MM.1S (cell line): ENCODE results near the gene IRS2.

Experiments used
- DNase-seq: peaks from one replicate; pipeline ENCODE4 v3.0.0-alpha.2; 2015
- H2AFZ ChIP-seq: fragments of 300-600 bp; sonication (generic); 2 replicates; pipeline ENCODE4 v1.6.0; 2016; ENCODE audit warnings: antibody characterized with exemption, low read length
- H3F3A ChIP-seq: fragments of 300-600 bp; sonication (generic); 2 replicates; pipeline ENCODE4 v1.6.1; 2016; ENCODE audit warnings: mild to moderate bottlenecking, antibody characterized with exemption, low read length, moderate library complexity, mixed read lengths; ENCODE audit not compliant: insufficient read depth
- H3K27ac ChIP-seq: fragments of 300-600 bp; sonication (generic); 2 replicates; pipeline ENCODE4 v1.5.1; 2016; ENCODE audit warnings: mild to moderate bottlenecking, low read length
- H3K27me3 ChIP-seq: fragments of 300-600 bp; sonication (generic); replicated peaks from 2 replicates; pipeline ENCODE4 v1.6.0; 2016; ENCODE audit warnings: low read length; ENCODE audit not compliant: insufficient read depth
- H3K36me3 ChIP-seq: fragments of 300-600 bp; sonication (generic); replicated peaks from 2 replicates; pipeline ENCODE4 v1.6.1; 2016; ENCODE audit warnings: mild to moderate bottlenecking, low read length, mixed read lengths; ENCODE audit not compliant: insufficient read depth
- H3K4me1 ChIP-seq: fragments of 300-600 bp; sonication (generic); 2 replicates; pipeline ENCODE4 v1.6.1; 2016; ENCODE audit warnings: low read length, mixed read lengths
- H3K4me2 ChIP-seq: fragments of 300-600 bp; sonication (generic); 2 replicates; pipeline ENCODE4 v1.6.0; 2016; ENCODE audit warnings: low read depth, low read length
- H3K4me3 ChIP-seq: fragments of 300-600 bp; sonication (generic); 2 replicates; pipeline ENCODE4 v1.5.1; 2016; ENCODE audit warnings: low read length, mixed read lengths
- H3K79me2 ChIP-seq: fragments of 300-600 bp; sonication (generic); 2 replicates; pipeline ENCODE4 v1.6.1; 2016; ENCODE audit warnings: mixed run types, low read length, mixed read lengths
- H3K9ac ChIP-seq: fragments of 300-600 bp; sonication (generic); 2 replicates; pipeline ENCODE4 v1.6.1; 2016; ENCODE audit warnings: low read length, mixed read lengths
- H3K9me2 ChIP-seq: fragments of 300-600 bp; sonication (generic); replicated peaks from 2 replicates; pipeline ENCODE4 v1.6.1; 2016; ENCODE audit warnings: mild to moderate bottlenecking, low read length, mixed read lengths; ENCODE audit not compliant: insufficient read depth
- H3K9me3 ChIP-seq: fragments of 300-600 bp; sonication (generic); replicated peaks from 2 replicates; pipeline ENCODE4 v1.6.1; 2016; ENCODE audit warnings: mild to moderate bottlenecking, low read length, mixed read lengths; ENCODE audit not compliant: insufficient read depth
- H4K20me1 ChIP-seq: fragments of 300-600 bp; sonication (generic); 2 replicates; pipeline ENCODE4 v1.6.1; 2016; ENCODE audit warnings: mild to moderate bottlenecking, low read length, moderate library complexity, mixed read lengths; ENCODE audit not compliant: insufficient read depth
- CTCF ChIP-seq: fragments of 300-600 bp; sonication (generic); IDR thresholded peaks from 2 replicates; pipeline ENCODE4 v1.5.1; 2016; ENCODE audit warnings: antibody characterized with exemption, low read length, mixed read lengths
- EZH2 ChIP-seq: fragments of 300-600 bp; sonication (generic); optimal IDR thresholded peaks from 2 replicates; pipeline ENCODE3; 2017; ENCODE audit warnings: low read depth, mild to moderate bottlenecking, antibody characterized with exemption, low read length, mixed read lengths
- EZH2phosphoT487 ChIP-seq: fragments of 300-600 bp; sonication (generic); IDR thresholded peaks from 2 replicates; pipeline ENCODE4 v1.6.1; 2018; ENCODE audit warnings: antibody characterized with exemption, low read length

The IRS2 gene

GRCh38 chr13:109743706-109744453 is 42.5 kb downstream of the IRS2 start:
- peak; percentile 65 for DNase-seq
- Histone ChIP-seq H3K27ac (peak overlapping the region; percentile 33; the same call in 1 of the 2 replicates), H3K36me3 (no peaks in the 10 kb centered on the region), H3K79me2 (no peaks in the 10 kb centered on the region), H3K27me3 (no peaks in the 10 kb centered on the region), H3F3A (no peaks in the 10 kb centered on the region), H3K4me1 (peaks cover 10% of the 10 kb centered on the region; the same call in 1 of the 2 replicates), H2AFZ (peak overlapping the region; percentile 11; the same call in 1 of the 2 replicates), H3K9me2 (no peaks in the 10 kb centered on the region), H3K4me3 (peak overlapping the region; percentile 14; the same call in 1 of the 2 replicates), H3K9ac (no peak overlapping the region), H3K9me3 (no peaks in the 10 kb centered on the region), H4K20me1 (no peaks in the 10 kb centered on the region), H3K4me2 (peak overlapping the region; percentile 56)
- TF ChIP-seq EZH2phosphoT487 = no peak

GRCh38 chr13:109741966-109742365 is 44.4 kb downstream of the IRS2 start:
- Histone ChIP-seq H3K36me3 (no peaks in the 10 kb centered on the region), H3F3A (no peaks in the 10 kb centered on the region), H3K79me2 (no peaks in the 10 kb centered on the region), H3K9me3 (no peaks in the 10 kb centered on the region), H3K4me2 (no peak overlapping the region), H3K4me3 (no peak overlapping the region), H2AFZ (no peak overlapping the region), H3K4me1 (peaks cover 10% of the 10 kb centered on the region; the same call in 1 of the 2 replicates), H3K9ac (no peak overlapping the region), H4K20me1 (no peaks in the 10 kb centered on the region), H3K9me2 (no peaks in the 10 kb centered on the region), H3K27me3 (no peaks in the 10 kb centered on the region), H3K27ac (no peak overlapping the region)
- no peak for DNase-seq
- TF ChIP-seq CTCF (no peak), EZH2 (no peak), EZH2phosphoT487 (no peak)

- Histone ChIP-seq H3K4me2 (no peak overlapping the region), H3K9me2 (no peaks in the 10 kb centered on the region), H3F3A (no peaks in the 10 kb centered on the region), H4K20me1 (no peaks in the 10 kb centered on the region), H3K79me2 (no peaks in the 10 kb centered on the region), H2AFZ (no peak overlapping the region), H3K27me3 (no peaks in the 10 kb centered on the region), H3K9ac (no peak overlapping the region), H3K36me3 (no peaks in the 10 kb centered on the region), H3K4me1 (peaks cover 10% of the 10 kb centered on the region; the same call in 1 of the 2 replicates), H3K4me3 (no peak overlapping the region), H3K9me3 (no peaks in the 10 kb centered on the region), H3K27ac (no peak overlapping the region)
- TF ChIP-seq EZH2 (no peak), CTCF (no peak), EZH2phosphoT487 (no peak)
- no peak for DNase-seq
Observed at GRCh38 chr13:109740721-109741120, 45.7 kb downstream of the IRS2 start.

GRCh38 chr13:109740121-109740520 is 46.3 kb downstream of the IRS2 start:
- H3K27me3 ChIP-seq = no peaks in the 10 kb centered on the region
- no peaks in the 10 kb centered on the region for H4K20me1 ChIP-seq
- H3K4me3 ChIP-seq = no peak overlapping the region
- no peaks in the 10 kb centered on the region for H3K9me3 ChIP-seq
- no peaks in the 10 kb centered on the region for H3K36me3 ChIP-seq
- no peak for DNase-seq
- H2AFZ ChIP-seq = no peak overlapping the region
- no peaks in the 10 kb centered on the region for H3K9me2 ChIP-seq
- H3K27ac ChIP-seq = no peak overlapping the region
- no peaks in the 10 kb centered on the region for H3F3A ChIP-seq
- H3K4me2 ChIP-seq = no peak overlapping the region
- no peak overlapping the region for H3K9ac ChIP-seq
- no peak for TF ChIP-seq EZH2
- no peaks in the 10 kb centered on the region for H3K79me2 ChIP-seq
- peaks cover 10% of the 10 kb centered on the region; the same call in 1 of the 2 replicates for H3K4me1 ChIP-seq
